Calu3 (cell line): ENCODE measurements around the gene MELK. TPM values are rescaled to one million over a fixed set of nuclear protein-coding genes. Genes with fewer than 3 reads are reported as not detected.

Source experiments
- BruUV-seq: library from RNA; stranded (reverse); fragments of 400-500 nt; replicated peaks from 2 replicates; lab custom pipeline; 2021; lab: Mats Ljungman, UMichigan
- CTCF ChIA-PET: fragments of 300-600 bp; sonication (Branson Sonifier 250); formaldehyde crosslinking; loops from one replicate; lab custom pipeline; 2022; ENCODE audit warnings: antibody characterized with exemption; lab: Charles Lee
- DNase-seq: peaks from one replicate; pipeline ENCODE4 v3.0.0; 2022
- H3K27ac Mint-ChIP-seq: one replicate; pipeline ENCODE4 v1.8.0; 2022; ENCODE audit warnings: mixed read lengths; ENCODE audit not compliant: unreplicated experiment
- H3K27me3 Mint-ChIP-seq: one replicate; pipeline ENCODE4 v1.8.0; 2022; ENCODE audit warnings: mixed read lengths; ENCODE audit not compliant: unreplicated experiment
- H3K36me3 Mint-ChIP-seq: one replicate; pipeline ENCODE4 v1.8.0; 2022; ENCODE audit warnings: mild to moderate bottlenecking, moderate library complexity, mixed read lengths; ENCODE audit not compliant: insufficient read depth, unreplicated experiment
- H3K4me1 Mint-ChIP-seq: one replicate; pipeline ENCODE4 v1.8.0; 2022; ENCODE audit warnings: mild to moderate bottlenecking, low read depth, mixed read lengths; ENCODE audit not compliant: unreplicated experiment
- H3K4me3 Mint-ChIP-seq: one replicate; pipeline ENCODE4 v1.8.0; 2022; ENCODE audit warnings: mild to moderate bottlenecking, low read depth, moderate library complexity, mixed read lengths; ENCODE audit not compliant: unreplicated experiment
- H3K9me3 Mint-ChIP-seq: one replicate; pipeline ENCODE4 v1.8.0; 2022; ENCODE audit warnings: low read depth, mixed read lengths; ENCODE audit not compliant: unreplicated experiment
- intact Hi-C: fragments of 100-400 bp; cut with micrococcal nuclease; formaldehyde crosslinking; loops from one replicate; pipeline ENCODE4 v1.10.0; 2022; ENCODE audit not compliant: unreplicated experiment
- total RNA-seq: library from RNA; stranded (reverse); gene quantifications from 2 replicates; pipeline ENCODE4 v1.2.3, GENCODE V29; 2022
- TF ChIP-seq, protein P1 (sequence below): fragments of 200-600 bp; IDR thresholded peaks from one replicate; pipeline ENCODE4 v1.8.0; 2022; ENCODE audit warnings: antibody characterized with exemption; ENCODE audit not compliant: unreplicated experiment

Gene MELK
- total RNA-seq, 1 experiment from 2014 or later = 20.8 TPM

DNA sequence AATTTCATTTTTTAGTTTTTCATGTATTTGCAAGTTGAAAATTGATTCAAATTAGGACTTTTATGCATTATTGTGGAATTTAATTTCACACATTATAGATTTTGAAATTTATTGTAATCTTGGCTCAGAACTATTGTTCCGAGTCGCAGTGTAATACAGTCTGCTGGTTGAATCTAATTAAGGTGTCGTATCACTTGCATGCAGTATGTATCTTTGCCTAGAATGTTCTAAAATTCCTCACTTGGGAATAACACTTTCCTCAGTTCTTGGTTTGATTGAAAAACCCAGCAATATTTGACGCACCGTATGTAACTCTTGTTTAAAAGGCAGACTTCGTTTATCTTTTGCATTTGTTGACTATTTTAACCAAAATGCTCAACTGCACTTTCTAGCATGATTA is 49.4 kb downstream of the MELK start:
- Mint-ChIP-seq H3K4me3 (no peak overlapping the region), H3K4me1 (no peaks in the 10 kb centered on the region), H3K9me3 (no peaks in the 10 kb centered on the region), H3K27ac (no peak overlapping the region), H3K36me3 (no peaks in the 10 kb centered on the region), H3K27me3 (no peaks in the 10 kb centered on the region)
- intact Hi-C loops = no loop called here
- DNase-seq = no peak
- CTCF ChIA-PET = no interaction called here
- BruUV-seq = no TSS peak
- TF ChIP-seq, protein P1, sequence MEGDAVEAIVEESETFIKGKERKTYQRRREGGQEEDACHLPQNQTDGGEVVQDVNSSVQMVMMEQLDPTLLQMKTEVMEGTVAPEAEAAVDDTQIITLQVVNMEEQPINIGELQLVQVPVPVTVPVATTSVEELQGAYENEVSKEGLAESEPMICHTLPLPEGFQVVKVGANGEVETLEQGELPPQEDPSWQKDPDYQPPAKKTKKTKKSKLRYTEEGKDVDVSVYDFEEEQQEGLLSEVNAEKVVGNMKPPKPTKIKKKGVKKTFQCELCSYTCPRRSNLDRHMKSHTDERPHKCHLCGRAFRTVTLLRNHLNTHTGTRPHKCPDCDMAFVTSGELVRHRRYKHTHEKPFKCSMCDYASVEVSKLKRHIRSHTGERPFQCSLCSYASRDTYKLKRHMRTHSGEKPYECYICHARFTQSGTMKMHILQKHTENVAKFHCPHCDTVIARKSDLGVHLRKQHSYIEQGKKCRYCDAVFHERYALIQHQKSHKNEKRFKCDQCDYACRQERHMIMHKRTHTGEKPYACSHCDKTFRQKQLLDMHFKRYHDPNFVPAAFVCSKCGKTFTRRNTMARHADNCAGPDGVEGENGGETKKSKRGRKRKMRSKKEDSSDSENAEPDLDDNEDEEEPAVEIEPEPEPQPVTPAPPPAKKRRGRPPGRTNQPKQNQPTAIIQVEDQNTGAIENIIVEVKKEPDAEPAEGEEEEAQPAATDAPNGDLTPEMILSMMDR = no peak

DNA sequence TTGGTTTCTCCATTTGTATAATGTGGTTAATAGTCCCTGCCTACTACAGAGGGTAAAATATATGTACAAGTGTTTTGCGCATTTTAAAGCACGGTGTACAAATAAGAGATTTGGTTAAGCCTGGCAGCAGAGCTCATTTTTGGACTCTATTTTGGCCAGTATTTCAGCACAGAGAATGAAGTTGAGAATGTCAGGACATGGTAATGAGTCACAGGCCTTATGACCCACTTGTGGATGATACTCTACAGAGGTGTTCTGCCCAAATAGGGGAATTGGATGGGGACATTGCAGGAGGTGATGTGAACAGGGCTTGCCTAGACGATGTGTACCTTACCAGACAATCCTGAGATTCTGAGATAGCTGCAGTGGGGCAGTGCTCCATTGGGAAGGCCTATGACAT is 50.6 kb downstream of the MELK start:
- Mint-ChIP-seq H3K4me3 (no peak overlapping the region), H3K4me1 (no peaks in the 10 kb centered on the region), H3K27ac (no peak overlapping the region), H3K27me3 (no peaks in the 10 kb centered on the region), H3K36me3 (no peaks in the 10 kb centered on the region), H3K9me3 (no peaks in the 10 kb centered on the region)
- DNase-seq = no peak
- intact Hi-C loops = no loop called here
- TF ChIP-seq, protein P1 = no peak
- BruUV-seq = no TSS peak
- CTCF ChIA-PET = no interaction called here

DNA sequence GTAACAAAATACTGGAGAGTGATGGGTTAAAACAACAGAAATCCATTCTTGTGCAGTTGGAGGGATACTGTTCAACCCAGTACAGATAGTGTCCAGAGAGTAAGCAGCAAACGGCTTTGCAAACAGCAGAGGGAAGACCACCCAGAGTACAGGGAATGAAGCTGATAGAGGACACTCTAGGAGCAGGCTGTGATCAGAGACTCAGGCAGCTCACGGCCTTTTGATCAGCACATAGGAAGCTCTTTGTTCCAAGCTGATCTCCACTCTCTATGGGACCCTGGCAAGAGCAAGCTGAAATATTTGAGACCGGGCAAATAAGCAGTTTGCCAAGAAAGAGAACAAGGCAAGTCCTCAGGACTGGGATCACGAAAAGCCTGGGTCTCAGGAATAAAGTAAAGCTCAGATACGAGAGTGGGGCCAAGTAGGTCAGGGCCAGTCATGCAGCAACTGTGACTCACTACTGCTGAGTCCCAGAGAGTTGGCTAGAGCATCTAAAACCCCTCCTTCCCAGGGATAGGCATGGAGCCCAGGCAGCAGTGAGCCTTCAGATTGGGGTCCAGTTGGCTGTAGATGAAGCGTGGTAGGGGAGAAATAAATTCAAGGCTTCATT is 52.4 kb downstream of the MELK start:
- TF ChIP-seq, protein P1 = no peak
- Mint-ChIP-seq H3K9me3 (no peaks in the 10 kb centered on the region), H3K36me3 (no peaks in the 10 kb centered on the region), H3K4me1 (no peaks in the 10 kb centered on the region), H3K4me3 (no peak overlapping the region), H3K27ac (no peak overlapping the region), H3K27me3 (no peaks in the 10 kb centered on the region)
- intact Hi-C loops = no loop called here
- no TSS peak for BruUV-seq
- CTCF ChIA-PET = interaction anchor here (0.5 kb wide), 1 partner anchor 40 kb away, joined by 3 read pairs; no protein-coding TSS in a partner anchor
- no peak for DNase-seq

DNA sequence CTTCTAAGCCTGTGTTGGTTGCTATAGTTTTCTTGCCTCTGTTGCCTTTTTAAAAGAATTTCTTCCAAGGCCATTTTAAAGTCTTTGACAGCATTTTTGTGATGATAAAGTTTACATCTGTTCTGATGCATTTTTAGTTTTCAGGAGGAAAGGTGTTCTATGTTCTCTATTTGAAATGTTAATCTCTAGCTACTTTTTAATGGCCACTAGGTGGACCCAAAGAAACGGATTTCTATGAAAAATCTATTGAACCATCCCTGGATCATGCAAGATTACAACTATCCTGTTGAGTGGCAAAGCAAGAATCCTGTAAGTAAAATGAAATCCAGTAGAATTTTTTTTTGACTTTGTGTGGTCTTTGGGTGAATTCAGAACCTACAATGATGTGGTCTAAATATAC is 60.2 kb downstream of the MELK start:
- no peak overlapping the region for H3K4me3 Mint-ChIP-seq
- H3K36me3 Mint-ChIP-seq = no peaks in the 10 kb centered on the region
- BruUV-seq = no TSS peak
- no peaks in the 10 kb centered on the region for H3K4me1 Mint-ChIP-seq
- intact Hi-C loops = no loop called here
- DNase-seq = no peak
- no peaks in the 10 kb centered on the region for H3K27me3 Mint-ChIP-seq
- TF ChIP-seq, protein P1 = no peak
- CTCF ChIA-PET = interaction anchor here (0.6 to 0.8 kb wide), 3 partner anchors 96 to 429 kb away, joined by 3 to 4 read pairs (median 3); no protein-coding TSS in a partner anchor
- H3K27ac Mint-ChIP-seq = no peak overlapping the region
- no peaks in the 10 kb centered on the region for H3K9me3 Mint-ChIP-seq
